Adrenal gland (tissue), 12 donors: Measurements from ENCODE around the gene ACY1. TPM values are rescaled to one million over a fixed set of nuclear protein-coding genes. Genes with fewer than 3 reads are reported as not detected.
A peak's percentile ranks its signal among the peaks of the same experiment; 100 is the strongest.

Experiments
- DNase-seq, 7 donors: peaks; one replicate each; pipeline ENCODE4 v3.0.0-alpha.2; 2019 to 2020
- H3K27ac ChIP-seq, 5 donors: fragments of 200-600 bp; sonication (generic) in 4 of 5; 1 replicate in 3 of 5; 2 replicates in 2 of 5; pipeline versions ENCODE4 v1.5.1 to v1.8.0; 2016 to 2020; ENCODE audit warnings: mild to moderate bottlenecking in 1 of 5
- H3K27me3 ChIP-seq: fragments of 200-600 bp; 2 replicates; pipeline ENCODE4 v1.8.0; 2021
- H3K36me3 ChIP-seq, 2 donors: fragments of 200-600 bp; replicated peaks in 1 of 2; 1 replicate in 1 of 2; 2 replicates in 1 of 2; pipeline versions ENCODE4 v1.5.1 to v1.8.0; 2018 to 2022
- H3K4me1 ChIP-seq, 2 donors: fragments of 200-600 bp; replicated peaks in 1 of 2; 1 replicate in 1 of 2; 2 replicates in 1 of 2; pipeline versions ENCODE4 v1.5.1 to v1.8.0; 2018 to 2021
- H3K4me3 ChIP-seq, 4 donors: fragments of 200-600 bp; sonication (generic) in 3 of 4; one replicate each; pipeline ENCODE4 v1.5.1; 2016 to 2018
- H3K9me3 ChIP-seq, 3 donors: fragments of 200-600 bp; sonication (generic) in 1 of 3; replicated peaks in 1 of 3; 1 replicate in 2 of 3; 2 replicates in 1 of 3; pipeline versions ENCODE4 v1.5.1 to v1.8.0; 2016 to 2021
- POLR2A ChIP-seq, 2 donors: fragments of 450-650 bp; IDR thresholded peaks; one replicate each; pipeline ENCODE4 v1.6.1; 2017; ENCODE audit warnings: antibody characterized with exemption in 2 of 2, mild to moderate bottlenecking in 2 of 2, moderate library complexity in 1 of 2
- WGBS, 4 donors: extraction: QIAGEN DNeasy Blood & Tissue Kit in 2 of 4; methylation state at CpG; one replicate each; pipeline versions ENCODE4 v1.1.5 to v1.1.7; 2013 to 2017; 5-methylcytosine and 5-hydroxymethylcytosine counted together
- intact Hi-C, 2 donors: fragments of 100-400 bp; cut with DNase I; formaldehyde crosslinking; loops; one replicate each; pipeline versions ENCODE4 v1.14.1 to v1.15.0; 2022 to 2023
- polyA plus RNA-seq, 3 donors: library from polyadenylated mRNA; stranded (reverse); fragments of 200-250 nt in 2 of 3; fragments of 350-450 nt in 1 of 3; fragmentation: Illumina TruSeq in 1 of 3; extraction: RNeasy Lipid Tissue Mini Kit (QIAGEN cat#74804) in 1 of 3; gene quantifications; one replicate each; pipeline ENCODE4 v1.2.3, GENCODE V29; 2013 to 2014
- total RNA-seq, 9 donors: library from RNA; depleted of rRNA in 4 of 9; stranded (reverse); fragments of >200 nt in 4 of 9; fragments of 120-200 nt in 1 of 9; fragmentation: NEBNext Ultra II Directional in 1 of 9; extraction: Animal tissue kit (Norgen Biotek cat#: 25700) in 1 of 9; gene quantifications; one replicate each; pipeline versions ENCODE4 v1.1.0 to v1.2.4, GENCODE V29; 2013 to 2023
- TF ChIP-seq, protein P1 (sequence below), 6 experiments: fragments of 450-650 bp in 4 of 6; fragments of 200-600 bp in 2 of 6; sonication (generic) in 1 of 6; IDR thresholded peaks; 1 replicate in 5 of 6; 2 replicates in 1 of 6; pipeline versions ENCODE4 v1.5.1 to v1.8.0; 2016 to 2021; ENCODE audit warnings: antibody characterized with exemption in 6 of 6, mild to moderate bottlenecking in 2 of 6, moderate library complexity in 1 of 6
- donor health status: healthy with polysubstance abuse.
- donor health status: Bipolar disorder and iron deficiency.
- donor health status: DM: yes; HTN: yes; CAD: no.
- donor health status: DM: no; HTN: no; CAD: no.
- donor health status: DM: no; HTN: no; CAD: no.
- donor health status: DM: yes; HTN: yes; CAD: no.

The ACY1 gene
- total and polyA plus RNA-seq, 12 donors: 37.3 to 122 (median 74.2) TPM

DNA sequence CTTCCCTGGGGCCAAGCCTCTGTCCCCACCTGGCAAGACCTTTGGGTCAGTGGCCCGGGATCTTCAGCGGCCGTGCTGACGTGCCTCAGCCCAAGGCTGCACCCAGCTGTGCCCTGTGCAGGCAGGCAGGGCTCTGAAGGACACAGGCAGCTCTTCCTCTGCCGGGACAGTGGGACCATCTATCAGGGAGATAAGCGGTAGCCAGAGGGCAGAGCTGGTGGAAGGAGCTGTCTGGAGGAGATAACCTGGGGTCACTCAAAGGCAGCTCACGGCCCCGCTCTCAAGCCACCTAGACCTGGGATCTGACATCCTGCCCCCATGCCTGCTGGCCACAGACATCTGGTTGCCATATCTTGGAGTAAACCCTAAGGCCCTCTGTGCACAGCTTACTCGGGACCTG lies 45.7 kb downstream of the ACY1 start:
- H3K27ac ChIP-seq: peak overlapping the region in 3 of 5 donors; percentile 1 to 86 (median 79)

DNA sequence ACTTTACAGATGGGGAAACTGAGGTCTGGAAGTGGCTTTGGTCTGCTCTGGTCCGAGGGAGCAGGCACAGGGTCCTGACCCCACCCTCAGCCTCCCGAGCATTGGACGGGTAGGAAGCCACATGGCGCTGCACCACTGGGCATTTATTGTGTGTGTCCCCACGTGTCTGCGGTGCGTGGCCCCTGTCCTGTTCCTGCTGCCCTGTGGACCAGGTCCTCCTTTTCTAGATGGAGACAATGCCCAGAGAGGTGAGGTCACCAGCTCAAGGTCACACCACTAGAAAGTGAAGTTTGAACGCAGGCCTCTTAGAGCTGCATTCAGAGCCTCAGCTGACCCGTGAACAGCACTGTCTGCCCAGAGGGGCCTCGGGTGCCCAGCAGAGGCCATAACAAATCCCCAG lies 46.2 kb downstream of the ACY1 start:
- DNase-seq: peak in 1 of 7 donors; percentile 52
- no peak for TF ChIP-seq POLR2A (IDR thresholded peaks at IDR 0.05)
- TF ChIP-seq, protein P1, sequence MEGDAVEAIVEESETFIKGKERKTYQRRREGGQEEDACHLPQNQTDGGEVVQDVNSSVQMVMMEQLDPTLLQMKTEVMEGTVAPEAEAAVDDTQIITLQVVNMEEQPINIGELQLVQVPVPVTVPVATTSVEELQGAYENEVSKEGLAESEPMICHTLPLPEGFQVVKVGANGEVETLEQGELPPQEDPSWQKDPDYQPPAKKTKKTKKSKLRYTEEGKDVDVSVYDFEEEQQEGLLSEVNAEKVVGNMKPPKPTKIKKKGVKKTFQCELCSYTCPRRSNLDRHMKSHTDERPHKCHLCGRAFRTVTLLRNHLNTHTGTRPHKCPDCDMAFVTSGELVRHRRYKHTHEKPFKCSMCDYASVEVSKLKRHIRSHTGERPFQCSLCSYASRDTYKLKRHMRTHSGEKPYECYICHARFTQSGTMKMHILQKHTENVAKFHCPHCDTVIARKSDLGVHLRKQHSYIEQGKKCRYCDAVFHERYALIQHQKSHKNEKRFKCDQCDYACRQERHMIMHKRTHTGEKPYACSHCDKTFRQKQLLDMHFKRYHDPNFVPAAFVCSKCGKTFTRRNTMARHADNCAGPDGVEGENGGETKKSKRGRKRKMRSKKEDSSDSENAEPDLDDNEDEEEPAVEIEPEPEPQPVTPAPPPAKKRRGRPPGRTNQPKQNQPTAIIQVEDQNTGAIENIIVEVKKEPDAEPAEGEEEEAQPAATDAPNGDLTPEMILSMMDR (IDR thresholded peaks at IDR 0.05): no peak
- intact Hi-C loops: no loop called here
- H3K4me3 ChIP-seq: no peak overlapping the region
- no peaks in the 10 kb centered on the region for H3K9me3 ChIP-seq
- peak overlapping the region in 2 of 5 donors; percentile 79 to 86 for H3K27ac ChIP-seq
- H3K4me1 ChIP-seq: peaks cover 0 to 31% of the 10 kb centered on the region in 2 donors
- H3K36me3 ChIP-seq: no peaks in the 10 kb centered on the region
- no peaks in the 10 kb centered on the region for H3K27me3 ChIP-seq
- WGBS, 4 donors: 52 to 79% (median 74%) methylated on average over 2 to 10 of the region's 10 CpGs

More for the DNA sequence above, 45.7 kb downstream of the ACY1 start:
- Histone ChIP-seq H3K36me3 (no peaks in the 10 kb centered on the region), H3K9me3 (no peaks in the 10 kb centered on the region), H3K4me1 (peaks cover 0 to 36% of the 10 kb centered on the region in 2 donors), H3K27me3 (no peaks in the 10 kb centered on the region), H3K4me3 (no peak overlapping the region)
- WGBS, 4 donors: 23 to 35% (median 29%) methylated on average over 4 to 9 of the region's 9 CpGs
- TF ChIP-seq, protein P1 (IDR thresholded peaks at IDR 0.05): no peak
- peak in 1 of 2 donors; percentile 35 for TF ChIP-seq POLR2A (IDR thresholded peaks at IDR 0.05)
- DNase-seq: peak; percentile 62 to 91 (median 86)
- intact Hi-C loops: no loop called here

DNA sequence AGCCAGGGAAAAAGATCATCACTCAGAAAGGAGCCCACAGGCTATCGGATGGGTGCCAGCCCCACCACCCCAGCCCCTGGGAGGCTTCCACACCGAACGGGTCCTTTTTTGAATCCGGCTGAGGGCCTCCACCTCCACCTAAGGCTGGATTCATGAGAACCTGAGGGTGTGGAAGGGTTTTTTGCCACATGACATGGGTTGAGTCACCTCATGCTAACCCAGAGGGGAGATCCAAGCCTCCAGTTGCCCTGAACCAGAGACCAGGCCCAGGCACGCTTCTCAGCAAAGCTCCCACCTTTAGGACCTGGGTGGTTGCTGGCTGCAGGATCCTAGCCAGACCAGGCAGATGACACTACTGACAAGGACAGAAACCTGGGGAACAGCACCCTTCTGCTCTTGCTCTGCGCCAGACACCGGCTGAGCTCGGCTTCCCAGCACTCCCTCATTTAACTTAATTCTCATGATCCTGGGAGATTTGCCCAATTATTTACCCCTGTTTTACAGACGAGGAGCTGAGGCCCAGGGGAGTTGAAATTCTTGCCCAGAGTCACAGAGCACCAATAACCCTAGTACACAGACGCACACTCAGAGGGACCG lies 47.5 kb downstream of the ACY1 start:
- intact Hi-C loops: no loop called here
- peaks cover 0 to 20% of the 10 kb centered on the region in 2 donors for H3K4me1 ChIP-seq
- H3K9me3 ChIP-seq: no peaks in the 10 kb centered on the region
- no peak overlapping the region for H3K4me3 ChIP-seq
- peak in 1 of 7 donors; percentile 83 for DNase-seq
- 92 to 98% (median 93%) methylated on average over 10 to 11 of the region's 11 CpGs for WGBS, 4 donors
- H3K27ac ChIP-seq: peak overlapping the region in 1 of 5 donors; percentile 79
- H3K36me3 ChIP-seq: no peaks in the 10 kb centered on the region
- TF ChIP-seq POLR2A (IDR thresholded peaks at IDR 0.05): no peak
- TF ChIP-seq, protein P1 (IDR thresholded peaks at IDR 0.05): no peak
- H3K27me3 ChIP-seq: no peaks in the 10 kb centered on the region

DNA sequence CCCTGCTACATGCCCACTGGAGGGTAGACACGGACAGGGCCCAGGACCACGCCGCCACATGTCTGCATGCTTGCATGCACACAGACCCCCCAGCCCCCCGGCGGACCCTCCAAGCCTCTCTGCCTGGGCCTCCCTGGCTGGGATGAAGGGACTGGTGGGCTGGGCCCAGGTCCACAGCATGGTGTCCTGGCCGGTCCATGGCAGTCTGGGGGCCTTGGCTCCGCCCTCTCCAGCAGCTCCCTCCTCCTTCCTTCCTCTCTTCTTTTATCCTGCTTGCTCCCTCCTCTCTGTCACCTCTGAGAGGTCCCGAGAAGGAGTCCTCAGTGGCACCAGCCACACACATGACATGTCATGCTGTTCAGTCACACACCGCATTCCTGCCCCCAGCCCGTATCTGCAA lies 48.6 kb downstream of the ACY1 start:
- Histone ChIP-seq H3K36me3 (no peaks in the 10 kb centered on the region), H3K27me3 (no peaks in the 10 kb centered on the region), H3K4me1 (peaks cover 0 to 20% of the 10 kb centered on the region in 2 donors), H3K27ac (peak overlapping the region in 1 of 5 donors; percentile 34), H3K9me3 (no peaks in the 10 kb centered on the region), H3K4me3 (no peak overlapping the region)
- WGBS, 4 donors: 89 to 97% (median 91%) methylated on average over 3 to 10 of the region's 10 CpGs
- TF ChIP-seq, protein P1 (IDR thresholded peaks at IDR 0.05): no peak
- TF ChIP-seq POLR2A (IDR thresholded peaks at IDR 0.05): no peak
- DNase-seq: no peak
- intact Hi-C loops: no loop called here
